ENCODE data around the gene FJX1. TPM values are rescaled to one million over a fixed set of nuclear protein-coding genes. Genes with fewer than 3 reads are reported as not detected.

FJX1 gene
- total RNA-seq, 6 donors from 2014 or later = 2.5 to 9.2 (median 6.1) TPM

DNA sequence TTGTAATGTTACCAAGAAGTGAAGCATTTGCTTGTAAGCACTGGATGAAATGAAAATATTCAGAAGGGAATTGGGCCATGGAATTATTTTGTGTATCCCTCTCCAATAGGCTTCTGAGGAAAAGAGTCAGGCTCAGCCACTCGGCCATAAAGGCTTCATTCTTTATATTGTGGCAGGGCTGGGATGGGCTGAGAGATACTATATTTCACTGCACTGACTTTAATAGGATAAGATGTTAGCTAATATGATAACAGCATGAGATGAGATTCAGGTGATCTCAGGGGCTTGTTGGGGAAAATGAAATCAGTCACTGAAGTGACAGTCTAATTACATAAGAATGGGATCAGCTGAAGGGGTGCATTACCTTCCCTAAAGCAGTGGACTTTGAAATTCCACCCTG is 37.0 kb downstream of the FJX1 start:
- WGBS, 2 donors = 75 to 95% methylated on average over 1 of the region's 1 CpG
- no peak for ATAC-seq (ENCODE audit: low FRiP score in 2 of 2)
- TF ChIP-seq POLR2A (IDR thresholded peaks at IDR 0.05) = no peak

DNA sequence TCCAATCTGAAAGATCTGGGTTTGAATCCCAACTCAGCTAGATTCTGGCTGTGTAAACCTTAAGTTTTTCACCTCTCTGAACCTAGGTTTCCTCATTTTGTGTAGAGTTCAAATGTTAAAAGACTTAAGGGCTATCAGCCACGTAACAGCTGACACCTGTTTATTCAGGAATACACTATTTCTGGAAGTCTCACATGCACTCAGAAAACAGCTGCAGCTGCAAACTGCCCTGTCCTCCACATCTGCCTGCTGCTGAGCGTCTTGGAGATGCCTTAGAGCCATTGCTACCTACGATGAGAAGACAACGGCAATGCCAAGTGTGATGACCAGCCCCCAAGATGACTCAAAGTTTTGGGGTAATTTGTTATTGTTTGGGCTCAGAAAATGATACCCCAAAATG is 37.6 kb downstream of the FJX1 start:
- TF ChIP-seq POLR2AphosphoS5 (IDR thresholded peaks at IDR 0.05) (no peak), EP300 (IDR thresholded peaks at IDR 0.05) (no peak)
- Histone ChIP-seq H3K4me1 (no peaks in the 10 kb centered on the region), H3K27ac (no peak overlapping the region), H3K4me3 (no peak overlapping the region), H3K9me3 (no peaks in the 10 kb centered on the region), H3K27me3 (no peaks in the 10 kb centered on the region), H3K36me3 (no peaks in the 10 kb centered on the region)
- 77 to 85% methylated on average over 4 of the region's 4 CpGs for WGBS, 2 donors
- DNase-seq (no peak), ATAC-seq (ENCODE audit: low FRiP score in 2 of 2) (no peak)

More for the DNA sequence above, 37.0 kb downstream of the FJX1 start:
- H3K4me3 ChIP-seq = no peak overlapping the region
- H3K27ac ChIP-seq = no peak overlapping the region
- no peaks in the 10 kb centered on the region for H3K36me3 ChIP-seq
- no peak for DNase-seq
- H3K4me1 ChIP-seq = no peaks in the 10 kb centered on the region
- H3K27me3 ChIP-seq = no peaks in the 10 kb centered on the region
- H3K9me3 ChIP-seq = no peaks in the 10 kb centered on the region

DNA sequence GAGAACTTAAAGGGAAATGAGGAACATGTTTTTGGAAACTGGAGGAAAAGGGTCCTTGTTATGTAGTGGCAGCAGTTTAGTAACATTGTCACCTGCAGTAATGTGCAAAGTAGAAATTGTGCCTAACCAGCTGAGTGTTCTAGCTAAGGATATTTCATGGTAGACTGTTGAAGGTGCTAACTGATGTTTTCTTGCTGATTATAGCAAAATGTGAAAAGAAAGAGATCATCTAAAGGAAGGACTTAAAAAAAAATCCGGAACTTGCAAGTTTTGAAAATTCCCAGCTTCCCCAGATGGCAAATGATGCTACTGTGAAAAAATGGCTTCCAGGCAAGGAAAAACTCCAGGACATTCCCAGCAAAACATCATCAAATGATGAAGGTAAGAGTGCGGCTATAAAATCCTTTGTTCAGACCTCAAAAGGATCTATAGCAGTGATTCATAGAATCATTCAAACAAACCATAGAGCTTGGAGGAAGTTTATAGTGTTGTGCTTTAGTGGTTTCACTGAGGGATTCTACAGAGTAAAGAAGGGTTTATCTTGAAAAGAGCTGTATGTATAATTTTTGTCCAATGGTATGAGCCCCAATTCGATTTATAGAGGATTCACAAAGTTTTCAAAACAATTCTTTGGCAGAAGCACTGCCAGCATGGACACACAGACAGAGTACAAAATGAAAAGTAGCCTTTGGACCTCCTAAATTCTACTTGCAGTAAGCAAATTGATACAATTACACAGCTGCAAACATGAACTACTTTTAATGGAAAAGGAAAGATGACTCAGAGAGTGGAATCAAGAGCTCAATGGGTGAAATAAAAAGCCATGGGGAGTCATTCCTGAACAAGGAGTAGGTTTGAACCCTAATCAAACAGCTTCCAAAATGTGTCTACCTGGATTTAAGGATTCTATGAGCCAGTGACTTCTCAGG is 40.0 kb downstream of the FJX1 start:
- Histone ChIP-seq H3K27me3 (no peaks in the 10 kb centered on the region), H3K27ac (no peak overlapping the region), H3K36me3 (no peaks in the 10 kb centered on the region), H3K4me1 (peaks cover 3 to 10% (median 8%) of the 10 kb centered on the region in 4 donors), H3K4me3 (no peak overlapping the region), H3K9me3 (no peaks in the 10 kb centered on the region)
- DNase-seq (no peak), ATAC-seq (ENCODE audit: low FRiP score in 2 of 2) (no peak)
- 69 to 75% methylated on average over 3 of the region's 3 CpGs for WGBS, 2 donors
- TF ChIP-seq POLR2AphosphoS5 (IDR thresholded peaks at IDR 0.05) = no peak
- TF ChIP-seq POLR2A (IDR thresholded peaks at IDR 0.05) = no peak
- TF ChIP-seq, protein P1, sequence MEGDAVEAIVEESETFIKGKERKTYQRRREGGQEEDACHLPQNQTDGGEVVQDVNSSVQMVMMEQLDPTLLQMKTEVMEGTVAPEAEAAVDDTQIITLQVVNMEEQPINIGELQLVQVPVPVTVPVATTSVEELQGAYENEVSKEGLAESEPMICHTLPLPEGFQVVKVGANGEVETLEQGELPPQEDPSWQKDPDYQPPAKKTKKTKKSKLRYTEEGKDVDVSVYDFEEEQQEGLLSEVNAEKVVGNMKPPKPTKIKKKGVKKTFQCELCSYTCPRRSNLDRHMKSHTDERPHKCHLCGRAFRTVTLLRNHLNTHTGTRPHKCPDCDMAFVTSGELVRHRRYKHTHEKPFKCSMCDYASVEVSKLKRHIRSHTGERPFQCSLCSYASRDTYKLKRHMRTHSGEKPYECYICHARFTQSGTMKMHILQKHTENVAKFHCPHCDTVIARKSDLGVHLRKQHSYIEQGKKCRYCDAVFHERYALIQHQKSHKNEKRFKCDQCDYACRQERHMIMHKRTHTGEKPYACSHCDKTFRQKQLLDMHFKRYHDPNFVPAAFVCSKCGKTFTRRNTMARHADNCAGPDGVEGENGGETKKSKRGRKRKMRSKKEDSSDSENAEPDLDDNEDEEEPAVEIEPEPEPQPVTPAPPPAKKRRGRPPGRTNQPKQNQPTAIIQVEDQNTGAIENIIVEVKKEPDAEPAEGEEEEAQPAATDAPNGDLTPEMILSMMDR (IDR thresholded peaks at IDR 0.05) = no peak
- TF ChIP-seq EP300 (IDR thresholded peaks at IDR 0.05) = no peak

DNA sequence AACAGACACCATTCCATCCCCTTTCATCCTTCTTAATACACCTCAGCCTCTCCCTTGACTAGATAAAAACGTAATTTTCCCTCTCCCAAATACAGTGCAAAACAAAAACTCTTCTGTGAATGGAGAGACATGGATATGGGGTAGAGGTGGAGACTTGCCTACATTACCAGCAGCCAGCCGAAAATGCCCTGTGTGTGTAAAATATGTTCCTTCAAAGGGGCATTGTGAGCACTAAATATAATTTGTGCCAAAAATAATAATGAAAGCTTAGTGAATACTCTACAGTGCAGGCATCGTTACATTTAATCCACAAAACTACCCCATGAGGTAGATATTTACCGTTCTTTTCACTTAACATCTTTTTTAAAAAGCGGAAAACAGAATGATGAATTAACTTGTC is 43.3 kb downstream of the FJX1 start:
- Histone ChIP-seq H3K9me3 (peaks cover 0 to 3% (median 0%) of the 10 kb centered on the region in 4 donors), H3K27ac (peak overlapping the region; percentile 92 to 99 (median 96)), H3K4me3 (peak overlapping the region in 3 of 4 donors; percentile 68 to 80 (median 80)), H3K36me3 (no peaks in the 10 kb centered on the region), H3K4me1 (peaks cover 14 to 22% (median 16%) of the 10 kb centered on the region in 4 donors), H3K27me3 (no peaks in the 10 kb centered on the region)
- TF ChIP-seq, protein P1 (IDR thresholded peaks at IDR 0.05) = no peak
- no peak for TF ChIP-seq POLR2AphosphoS5 (IDR thresholded peaks at IDR 0.05)
- no peak for TF ChIP-seq EP300 (IDR thresholded peaks at IDR 0.05)
- no peak for TF ChIP-seq POLR2A (IDR thresholded peaks at IDR 0.05)
- WGBS, 2 donors = 48 to 54% methylated on average over 5 of the region's 5 CpGs
- ATAC-seq (ENCODE audit: low FRiP score in 2 of 2) = no peak
- no peak for DNase-seq

DNA sequence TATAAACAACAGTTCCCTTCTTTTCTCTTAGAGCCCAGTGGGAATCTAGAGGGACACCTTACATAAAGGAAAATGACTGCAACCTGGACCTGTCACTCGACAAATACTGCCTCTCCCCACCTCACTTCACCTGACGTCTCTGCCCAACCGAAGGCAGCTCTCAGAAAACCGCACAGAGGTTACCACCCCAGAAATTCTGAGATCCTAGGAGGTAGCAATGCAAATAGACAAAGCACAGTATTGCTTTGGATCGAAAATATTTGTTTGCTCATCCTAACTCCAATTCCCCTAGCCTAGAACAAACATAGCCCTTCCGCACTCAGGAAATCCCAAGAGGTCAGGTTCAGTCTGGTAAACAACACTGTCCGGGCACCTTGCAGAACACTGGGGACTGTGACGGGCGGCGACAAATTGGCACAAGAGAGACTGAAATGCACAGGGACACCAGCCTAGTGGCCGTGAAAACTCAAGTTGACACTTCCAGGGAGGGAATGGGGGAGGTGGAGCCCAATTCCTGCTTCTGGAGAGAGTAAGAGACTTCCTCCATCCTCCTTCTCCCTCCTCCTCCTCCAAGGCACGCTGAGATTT is 43.9 kb downstream of the FJX1 start:
- no peak for DNase-seq

More for the DNA sequence above, 43.9 kb downstream of the FJX1 start:
- TF ChIP-seq, protein P1 (IDR thresholded peaks at IDR 0.05) = no peak
- Histone ChIP-seq H3K4me1 (peaks cover 14 to 22% (median 16%) of the 10 kb centered on the region in 4 donors), H3K27ac (peak overlapping the region; percentile 92 to 99 (median 96)), H3K9me3 (peaks cover 0 to 3% (median 0%) of the 10 kb centered on the region in 4 donors), H3K4me3 (peak overlapping the region; percentile 39 to 80 (median 74)), H3K27me3 (no peaks in the 10 kb centered on the region), H3K36me3 (no peaks in the 10 kb centered on the region)
- 1 to 2% methylated on average over 12 of the region's 12 CpGs for WGBS, 2 donors
- peak; percentile 6 to 59 for ATAC-seq (ENCODE audit: low FRiP score in 2 of 2)
